Trophoblast cell (in vitro differentiated cells and primary cell): ENCODE data around the gene C3AR1.
"Not testable (repeated sequence)": the region's sequence is repeated elsewhere in the genome, so short reads cannot be mapped to it uniquely, and the experiment has no call there.

Experiments
- DNase-seq, 2 donors: peaks; one replicate each; pipeline ENCODE4 v3.0.0-alpha.2; 2016
- H2AFZ ChIP-seq: 2 replicates; pipeline ENCODE4 v1.6.1; 2013; ENCODE audit warnings: low read length, moderate library complexity, mild to moderate bottlenecking; ENCODE audit not compliant: insufficient read depth, poor library complexity
- H2AK5ac ChIP-seq: 2 replicates; pipeline ENCODE4 v1.6.1; 2013; ENCODE audit warnings: mild to moderate bottlenecking, low read length
- H2BK120ac ChIP-seq: 2 replicates; pipeline ENCODE4 v1.6.1; 2013; ENCODE audit warnings: low read length, mild to moderate bottlenecking, moderate library complexity; ENCODE audit not compliant: insufficient read depth, poor library complexity
- H2BK12ac ChIP-seq: 2 replicates; pipeline ENCODE4 v1.6.1; 2013; ENCODE audit warnings: mild to moderate bottlenecking, low read length, moderate library complexity
- H2BK5ac ChIP-seq: 2 replicates; pipeline ENCODE4 v1.6.1; 2013; ENCODE audit warnings: low read length, low read depth, moderate library complexity, mild to moderate bottlenecking; ENCODE audit not compliant: poor library complexity
- H3K14ac ChIP-seq: 2 replicates; pipeline ENCODE4 v1.6.1; 2013; ENCODE audit warnings: mild to moderate bottlenecking, low read length
- H3K18ac ChIP-seq: 2 replicates; pipeline ENCODE4 v1.6.1; 2013; ENCODE audit warnings: mild to moderate bottlenecking, low read length
- H3K23ac ChIP-seq: 2 replicates; pipeline ENCODE4 v1.6.1; 2013; ENCODE audit warnings: low read length
- H3K27ac ChIP-seq: 2 replicates; pipeline ENCODE4 v1.5.1; 2013; ENCODE audit warnings: low read depth, mild to moderate bottlenecking, inconsistent platforms, low read length, moderate library complexity
- H3K27me3 ChIP-seq: 2 replicates; pipeline ENCODE4 v1.6.1; 2013; ENCODE audit warnings: inconsistent platforms, mild to moderate bottlenecking, low read length, moderate library complexity; ENCODE audit not compliant: insufficient read depth
- H3K36me3 ChIP-seq, 2 experiments: 1 replicate in 1 of 2; 2 replicates in 1 of 2; pipeline ENCODE4 v1.6.1; 2013; ENCODE audit warnings: low read length in 2 of 2, mild to moderate bottlenecking in 2 of 2, moderate library complexity in 1 of 2; ENCODE audit not compliant: insufficient read depth in 2 of 2, control insufficient read depth in 1 of 2
- H3K4ac ChIP-seq: 2 replicates; pipeline ENCODE4 v1.6.1; 2013; ENCODE audit warnings: low read depth, mild to moderate bottlenecking, low read length, moderate library complexity
- H3K4me1 ChIP-seq, 2 experiments: 1 replicate in 1 of 2; 2 replicates in 1 of 2; pipeline ENCODE4 v1.6.1; 2013; ENCODE audit warnings: low read length in 2 of 2, mild to moderate bottlenecking in 2 of 2, moderate library complexity in 1 of 2; ENCODE audit not compliant: insufficient read depth in 2 of 2, control insufficient read depth in 1 of 2
- H3K4me2 ChIP-seq: 2 replicates; pipeline ENCODE4 v1.6.1; 2013; ENCODE audit warnings: inconsistent platforms, mild to moderate bottlenecking, low read length, moderate library complexity
- H3K4me3 ChIP-seq: 2 replicates; pipeline ENCODE4 v1.5.1; 2013; ENCODE audit warnings: mild to moderate bottlenecking, low read depth, low read length, inconsistent platforms
- H3K79me1 ChIP-seq: one replicate; pipeline ENCODE4 v1.6.1; 2013; ENCODE audit warnings: low read length
- H3K79me2 ChIP-seq: 2 replicates; pipeline ENCODE4 v1.6.1; 2013; ENCODE audit warnings: low read length, mild to moderate bottlenecking; ENCODE audit not compliant: control insufficient read depth, insufficient read depth, poor library complexity
- H3K9ac ChIP-seq: 2 replicates; pipeline ENCODE4 v1.6.1; 2013; ENCODE audit warnings: mild to moderate bottlenecking, low read length
- H3K9me3 ChIP-seq: 2 replicates; pipeline ENCODE4 v1.6.1; 2013; ENCODE audit warnings: low read depth, mild to moderate bottlenecking, control low read depth, inconsistent platforms, low read length; ENCODE audit not compliant: insufficient read depth
- H4K12ac ChIP-seq: 2 replicates; pipeline ENCODE4 v1.6.1; 2013; ENCODE audit warnings: low read depth, mild to moderate bottlenecking, low read length, moderate library complexity
- H4K8ac ChIP-seq: 2 replicates; pipeline ENCODE4 v1.6.1; 2013; ENCODE audit warnings: low read depth, mild to moderate bottlenecking, low read length, moderate library complexity
- H4K91ac ChIP-seq: one replicate; pipeline ENCODE4 v1.6.1; 2013; ENCODE audit warnings: low read depth, mild to moderate bottlenecking, low read length, moderate library complexity
- WGBS: extraction: QIAGEN DNeasy Blood & Tissue Kit; methylation state at CpG from one replicate; pipeline ENCODE4 v1.1.7; 2013; ENCODE audit warnings: missing lambda C conversion rate; ENCODE audit not compliant: insufficient read length, insufficient coverage; ENCODE audit errors: extremely low coverage; 5-methylcytosine and 5-hydroxymethylcytosine counted together

C3AR1 gene

DNA sequence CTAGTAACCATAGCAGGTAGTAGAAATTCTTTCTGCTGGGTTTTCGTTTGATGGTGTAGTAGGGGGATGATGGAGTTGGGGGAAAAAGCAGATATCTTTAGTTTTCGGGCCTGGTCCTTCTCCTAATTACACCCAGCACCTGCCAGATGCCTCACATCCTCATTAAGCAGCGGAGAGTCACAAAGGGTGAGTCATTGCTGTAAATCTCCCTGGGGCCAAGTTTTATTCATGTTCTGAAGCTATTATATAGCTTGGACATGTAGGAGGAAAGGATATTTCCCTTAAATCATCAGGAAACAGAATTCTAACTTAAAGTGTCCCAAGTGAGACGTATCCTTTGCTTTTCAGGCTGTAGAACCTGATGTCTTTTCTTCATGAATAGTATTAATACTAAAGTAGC lies 11.0 kb upstream of the C3AR1 start:
- no peak overlapping the region for H3K14ac ChIP-seq
- H3K79me1 ChIP-seq, result peaks cover 5% of the 10 kb centered on the region
- no peak overlapping the region for H2BK120ac ChIP-seq
- H3K4me2 ChIP-seq, result no peak overlapping the region
- H3K18ac ChIP-seq, result no peak overlapping the region
- H3K9me3 ChIP-seq, result no peaks in the 10 kb centered on the region
- H2BK12ac ChIP-seq, result no peak overlapping the region
- no peak overlapping the region for H2BK5ac ChIP-seq
- H3K27me3 ChIP-seq, result no peaks in the 10 kb centered on the region
- no peak overlapping the region for H3K4ac ChIP-seq
- H3K36me3 ChIP-seq, result no peaks in the 10 kb centered on the region
- H3K4me1 ChIP-seq, result peaks cover 2 to 3% of the 10 kb centered on the region in 2 experiments
- no peak overlapping the region for H3K9ac ChIP-seq
- peaks cover under 1% of the 10 kb centered on the region for H3K79me2 ChIP-seq
- no peak overlapping the region for H4K8ac ChIP-seq
- H3K23ac ChIP-seq, result no peak overlapping the region
- H4K91ac ChIP-seq, result no peak overlapping the region
- no CpG with 5 or more reads among the region's 4 CpGs for WGBS
- H3K4me3 ChIP-seq, result no peak overlapping the region
- no peak overlapping the region for H3K27ac ChIP-seq
- no peak overlapping the region for H2AK5ac ChIP-seq
- no peak overlapping the region for H4K12ac ChIP-seq
- DNase-seq, result peak in 1 of 2 donors; percentile 18
- no peak overlapping the region for H2AFZ ChIP-seq

DNA sequence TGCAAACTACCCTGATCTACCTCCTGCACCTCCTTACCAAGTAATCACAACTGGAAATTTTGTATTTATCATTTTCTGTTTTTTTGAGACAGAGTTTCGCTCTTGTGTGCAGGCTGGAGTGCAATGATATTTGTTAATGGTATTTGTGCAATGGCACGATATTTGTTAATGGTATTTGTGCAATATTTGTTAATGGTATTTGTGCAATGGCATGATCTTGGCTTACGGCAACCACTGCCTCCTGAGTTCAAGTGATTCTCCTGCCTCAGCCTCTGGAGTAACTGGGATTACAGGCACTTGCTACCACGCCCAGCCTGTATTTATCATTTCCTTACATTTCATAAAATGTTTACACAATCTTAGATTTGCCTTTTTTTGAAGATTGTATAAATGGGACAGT lies 10.2 kb upstream of the C3AR1 start:
- Histone ChIP-seq H3K36me3 (no peaks in the 10 kb centered on the region), H3K79me1 (no peaks in the 10 kb centered on the region), H4K8ac (no peak overlapping the region), H3K4me2 (no peak overlapping the region), H3K9ac (no peak overlapping the region), H3K4me3 (no peak overlapping the region), H3K4me1 (peaks cover 2 to 3% of the 10 kb centered on the region in 2 experiments), H3K4ac (no peak overlapping the region), H4K91ac (no peak overlapping the region), H2BK120ac (no peak overlapping the region), H3K9me3 (no peaks in the 10 kb centered on the region), H3K27ac (no peak overlapping the region), H2BK12ac (no peak overlapping the region), H4K12ac (no peak overlapping the region), H3K18ac (no peak overlapping the region), H2AK5ac (no peak overlapping the region), H2AFZ (no peak overlapping the region), H3K79me2 (no peaks in the 10 kb centered on the region), H3K23ac (no peak overlapping the region), H3K14ac (no peak overlapping the region), H3K27me3 (no peaks in the 10 kb centered on the region), H2BK5ac (no peak overlapping the region)
- WGBS, result no CpG with 5 or more reads among the region's 4 CpGs
- DNase-seq, result no peak

DNA sequence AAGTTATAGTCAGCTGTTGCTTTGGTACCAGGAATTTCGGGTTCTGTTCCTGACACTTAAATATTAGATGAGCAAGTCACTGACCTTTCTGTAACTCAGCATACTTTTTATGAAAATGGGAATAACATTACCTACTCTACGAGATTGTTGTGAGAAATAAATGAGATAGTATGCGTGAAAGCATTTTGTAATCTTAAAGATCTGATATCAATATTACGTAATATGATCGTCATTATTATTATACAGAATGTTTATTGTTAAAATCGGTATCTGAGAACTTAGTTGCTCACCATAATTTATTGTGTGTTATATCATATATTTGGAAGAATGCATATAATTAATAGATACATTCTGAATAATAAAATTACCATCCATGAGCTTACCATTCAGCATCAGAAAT lies 9.8 kb upstream of the C3AR1 start:
- Histone ChIP-seq H3K79me2 (no peaks in the 10 kb centered on the region), H3K9me3 (no peaks in the 10 kb centered on the region), H3K27ac (no peak overlapping the region), H3K4me1 (no peaks in the 10 kb centered on the region), H4K12ac (no peak overlapping the region), H3K18ac (no peak overlapping the region), H2BK5ac (no peak overlapping the region), H2BK12ac (no peak overlapping the region), H2BK120ac (no peak overlapping the region), H3K4me2 (no peak overlapping the region), H3K23ac (no peak overlapping the region), H4K91ac (no peak overlapping the region), H3K4me3 (no peak overlapping the region), H4K8ac (no peak overlapping the region), H3K36me3 (no peaks in the 10 kb centered on the region), H3K9ac (no peak overlapping the region), H2AK5ac (no peak overlapping the region), H2AFZ (no peak overlapping the region), H3K14ac (no peak overlapping the region), H3K4ac (no peak overlapping the region), H3K79me1 (no peaks in the 10 kb centered on the region), H3K27me3 (no peaks in the 10 kb centered on the region)
- DNase-seq, result no peak
- no CpG with 5 or more reads among the region's 6 CpGs for WGBS

DNA sequence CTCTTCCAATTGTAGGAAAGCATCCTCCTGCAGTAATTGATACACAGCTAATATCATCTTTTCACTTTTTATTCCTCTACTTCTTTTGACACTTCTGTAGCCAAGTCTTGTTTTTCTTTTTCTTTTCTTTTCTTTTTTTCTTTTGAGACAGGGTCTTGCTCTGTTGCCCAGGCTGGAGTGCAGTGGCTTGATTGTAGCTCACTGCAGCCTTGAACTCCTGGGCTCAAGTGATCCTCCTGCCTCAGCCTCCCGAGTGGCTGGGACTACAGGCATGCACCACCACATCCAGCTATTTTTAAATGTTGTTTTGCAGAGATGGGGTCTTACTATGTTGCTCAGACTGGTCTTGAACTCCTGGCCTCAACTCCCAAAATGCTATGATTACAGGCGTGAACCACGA lies 5.7 kb upstream of the C3AR1 start:
- H4K91ac ChIP-seq, H3K9ac ChIP-seq, H2BK120ac ChIP-seq, H3K9me3 ChIP-seq, H3K36me3 ChIP-seq, H4K8ac ChIP-seq, H3K14ac ChIP-seq, H2AFZ ChIP-seq, H3K4me3 ChIP-seq, H3K79me2 ChIP-seq, H3K4me2 ChIP-seq, H3K18ac ChIP-seq, H3K27me3 ChIP-seq, H2BK5ac ChIP-seq, H3K4ac ChIP-seq, H3K27ac ChIP-seq, H3K79me1 ChIP-seq, H2AK5ac ChIP-seq, DNase-seq, H3K4me1 ChIP-seq, H4K12ac ChIP-seq, H2BK12ac ChIP-seq, H3K23ac ChIP-seq: not testable (repeated sequence)
- WGBS, result no CpG with 5 or more reads among the region's 3 CpGs
